Epithelial cell of esophagus (primary cell): ENCODE results near the gene FNDC3B.

Experiments
- DNase-seq: peaks from one replicate; pipeline ENCODE4 v3.0.0; 2010; ENCODE audit warnings: low read depth
- H3K4me3 ChIP-seq: 2 replicates; pipeline ENCODE4 v1.5.1; 2011; ENCODE audit warnings: mild to moderate bottlenecking, low read length, control low read depth
- CTCF ChIP-seq: IDR thresholded peaks from 2 replicates; pipeline ENCODE4 v1.5.1; 2011; ENCODE audit warnings: low read depth, mild to moderate bottlenecking, low read length, control low read depth, inconsistent platforms; ENCODE audit not compliant: insufficient read depth; ENCODE audit errors: missing control alignments

Gene FNDC3B

GRCh38 chr3:172323894-172324610, 284.7 kb downstream of the FNDC3B start:
- no peak overlapping the region for H3K4me3 ChIP-seq
- DNase-seq: peak; percentile 44
- TF ChIP-seq CTCF: no peak

- H3K4me3 ChIP-seq: no peak overlapping the region
- DNase-seq: no peak
- TF ChIP-seq CTCF: no peak
These were observed 285.3 kb downstream of the FNDC3B start for GRCh38 chr3:172324611-172325203.

GRCh38 chr3:172325461-172325860, 286.1 kb downstream of the FNDC3B start:
- no peak for TF ChIP-seq CTCF
- no peak overlapping the region for H3K4me3 ChIP-seq
- DNase-seq: no peak

- no peak for TF ChIP-seq CTCF
- H3K4me3 ChIP-seq: no peak overlapping the region
- DNase-seq: no peak
These were observed 287.6 kb downstream of the FNDC3B start for GRCh38 chr3:172326993-172327392.

GRCh38 chr3:172328282-172328681, 288.9 kb downstream of the FNDC3B start:
- TF ChIP-seq CTCF: no peak
- no peak overlapping the region for H3K4me3 ChIP-seq
- no peak for DNase-seq

GRCh38 chr3:172329070-172329469, 289.7 kb downstream of the FNDC3B start:
- no peak overlapping the region for H3K4me3 ChIP-seq
- DNase-seq: no peak
- no peak for TF ChIP-seq CTCF

GRCh38 chr3:172330413-172330812, 291.0 kb downstream of the FNDC3B start:
- no peak for TF ChIP-seq CTCF
- no peak overlapping the region for H3K4me3 ChIP-seq
- no peak for DNase-seq
